ENCODE data around the gene ZNF274. TPM values are rescaled to one million over a fixed set of nuclear protein-coding genes. Genes with fewer than 3 reads are reported as not detected.

Gene ZNF274
- total and polyA plus RNA-seq, 9 of the 15 experiments (the other 6 are each of a cell fraction or from before 2014, with no cell fraction given): 5.2 to 37.0 (median 28.1) TPM

GRCh38 chr19:58182989-58183816, at the start of gene ZNF274 (continued):
- TF ChIP-seq RREB1 (CRISPR knock-in tag; IDR thresholded peaks at IDR 0.05): 0 out of 2 replicates have a peak, but pooled peaks have one; percentile 54
- TF ChIP-seq CBFA2T2 (conservative IDR thresholded peaks at IDR 0.05): no peak
- peak; percentile 49 for TF ChIP-seq TCF3 (CRISPR knock-in tag; IDR thresholded peaks at IDR 0.05)
- TF ChIP-seq SMAD3 (CRISPR knock-in tag; conservative IDR thresholded peaks at IDR 0.05): no peak
- no peak for TF ChIP-seq PRDM10 (IDR thresholded peaks at IDR 0.05; ENCODE audit: partially characterized antibody)
- TF ChIP-seq ZNF764 (CRISPR knock-in tag; IDR thresholded peaks at IDR 0.05; ENCODE audit: low read depth): no peak
- TF ChIP-seq ZNF586 (CRISPR knock-in tag; conservative IDR thresholded peaks at IDR 0.05): no peak
- TF ChIP-seq RBM17 (IDR thresholded peaks at IDR 0.05; ENCODE audit: borderline replicate concordance, low read depth, low read length): no peak
- peak in 1 of 3 experiments; percentile 82; a peak in 2 of 6 replicates for TF ChIP-seq ZBTB11 (CRISPR knock-in tag; IDR thresholded peaks at IDR 0.05)
- peak; percentile 83 for TF ChIP-seq PCBP1 (IDR thresholded peaks at IDR 0.05; ENCODE audit: low read depth, low read length, poor library complexity, severe bottlenecking)
- no peak for TF ChIP-seq HNRNPH1 (optimal IDR thresholded peaks at IDR 0.05; ENCODE audit: low read depth, low read length)
- peak; percentile 56 for TF ChIP-seq HMGN3 (IDR thresholded peaks at IDR 0.05; ENCODE audit: borderline replicate concordance, extremely low read depth, insufficient read length, low read depth, low read length)
